Kidney epithelial cell (primary cell): ENCODE results near the gene EBPL. TPM values are rescaled to one million over a fixed set of nuclear protein-coding genes. Genes with fewer than 3 reads are reported as not detected.

ENCODE experiments used
- DNase-seq: peaks from one replicate; pipeline ENCODE4 v3.0.0-alpha.2; 2010; ENCODE audit warnings: low read depth
- H3K27me3 ChIP-seq: 2 replicates; pipeline ENCODE4 v1.6.0; 2011; ENCODE audit warnings: low read length; ENCODE audit not compliant: control insufficient read depth, insufficient read depth
- H3K36me3 ChIP-seq: 2 replicates; pipeline ENCODE4 v1.5.1; 2011; ENCODE audit warnings: low read length; ENCODE audit not compliant: control insufficient read depth, insufficient read depth
- H3K4me3 ChIP-seq: 2 replicates; pipeline ENCODE4 v1.5.1; 2011; ENCODE audit warnings: low read depth, mild to moderate bottlenecking, control low read depth, low read length
- CTCF ChIP-seq: IDR thresholded peaks from 2 replicates; pipeline ENCODE4 v1.5.1; 2011; ENCODE audit warnings: mild to moderate bottlenecking, moderate library complexity, low read length, control low read depth, inconsistent platforms; ENCODE audit not compliant: insufficient read depth, poor library complexity, severe bottlenecking
- total RNA-seq: library from RNA; depleted of rRNA; stranded (reverse); fragments of >200 nt; gene quantifications from 2 replicates; pipeline ENCODE4 v1.2.3, GENCODE V29; 2015

The EBPL gene
- total RNA-seq, 1 donor from 2014 or later: 67.2 TPM

- H3K4me3 ChIP-seq: no peak overlapping the region
- no peak for TF ChIP-seq CTCF
- H3K36me3 ChIP-seq: no peaks in the 10 kb centered on the region
- no peak for DNase-seq
- H3K27me3 ChIP-seq: no peaks in the 10 kb centered on the region
These were observed 37.8 kb downstream of the EBPL start for GRCh38 chr13:49653478-49653877.

GRCh38 chr13:49652355-49653305 is 38.7 kb downstream of the EBPL start:
- Histone ChIP-seq H3K27me3 (no peaks in the 10 kb centered on the region), H3K36me3 (no peaks in the 10 kb centered on the region), H3K4me3 (no peak overlapping the region)
- no peak for DNase-seq
- peak; percentile 59 for TF ChIP-seq CTCF

GRCh38 chr13:49651570-49652354 is 39.5 kb downstream of the EBPL start:
- Histone ChIP-seq H3K27me3 (no peaks in the 10 kb centered on the region), H3K36me3 (no peaks in the 10 kb centered on the region), H3K4me3 (no peak overlapping the region)
- DNase-seq: no peak
- no peak for TF ChIP-seq CTCF

GRCh38 chr13:49649963-49650312 is 41.3 kb downstream of the EBPL start:
- no peaks in the 10 kb centered on the region for H3K36me3 ChIP-seq
- no peaks in the 10 kb centered on the region for H3K27me3 ChIP-seq
- H3K4me3 ChIP-seq: no peak overlapping the region
- DNase-seq: no peak
- no peak for TF ChIP-seq CTCF

GRCh38 chr13:49649244-49649962 is 41.9 kb downstream of the EBPL start:
- Histone ChIP-seq H3K36me3 (no peaks in the 10 kb centered on the region), H3K27me3 (no peaks in the 10 kb centered on the region), H3K4me3 (no peak overlapping the region)
- DNase-seq: no peak
- TF ChIP-seq CTCF: peak; percentile 45
